A549 (cell line): ENCODE measurements around the gene RENBP. TPM values are rescaled to one million over a fixed set of nuclear protein-coding genes. Genes with fewer than 3 reads are reported as not detected.

ENCODE experiments used
- ATAC-seq, 2 experiments: fragments of 200-7000 bp in 1 of 2; fragments of >200 bp in 1 of 2; cut with Nextera tagmentation in 1 of 2; cut with Tn5 transposase in 1 of 2; 3 replicates each; pipeline versions ENCODE4 v1.8.0 to v1.9.1; 2018 to 2020; ENCODE audit warnings: mild to moderate bottlenecking in 1 of 2, moderate library complexity in 1 of 2
- CTCF ChIA-PET: fragments of 300-600 bp; sonication (Branson Sonifier 250); formaldehyde crosslinking; extraction: SDS; loops from one replicate; lab custom pipeline; 2021; ENCODE audit warnings: antibody characterized with exemption, inconsistent platforms; lab: Yijun Ruan, JAX
- POLR2A ChIA-PET: fragments of 350-600 bp; formaldehyde crosslinking; extraction: SDS; loops from one replicate; lab custom pipeline; 2021; ENCODE audit warnings: antibody characterized with exemption, inconsistent platforms; lab: Yijun Ruan, JAX
- DNase-seq, 2 experiments: peaks; one replicate each; pipeline versions ENCODE4 v3.0.0 to v3.0.0-alpha.2; 2011 to 2016; ENCODE audit warnings: low read depth in 1 of 2, low spot score in 1 of 2
- FAIRE-seq: peaks from 2 replicates; lab custom pipeline; 2011; peaks lifted over from hg19 to GRCh38; lab: Jason Lieb, UNC
- H3K27ac ChIP-seq, 2 experiments: fragments of >200 bp; sonication (Bioruptor Twin); formaldehyde crosslinking; 3 replicates each; pipeline ENCODE4 v1.5.1; 2016 to 2017
- H3K4me1 ChIP-seq: fragments of >200 bp; sonication (Bioruptor Twin); formaldehyde crosslinking; 3 replicates; pipeline ENCODE4 v1.6.1; 2016
- H3K4me2 ChIP-seq: fragments of >200 bp; sonication (Bioruptor Twin); formaldehyde crosslinking; 3 replicates; pipeline ENCODE4 v1.6.1; 2016
- H3K4me3 ChIP-seq: fragments of >200 bp; sonication (Bioruptor Twin); formaldehyde crosslinking; 3 replicates; pipeline ENCODE4 v1.5.1; 2016
- H3K9me3 ChIP-seq: fragments of >200 bp; sonication (Bioruptor Twin); formaldehyde crosslinking; 3 replicates; pipeline ENCODE4 v1.6.1; 2016
- ATOH8 ChIP-seq: fragments of 250-450 bp; sonication (Bioruptor Pico); IDR thresholded peaks from 2 replicates; pipeline ENCODE4 v1.5.0; 2020; ENCODE audit warnings: low read depth, mild to moderate bottlenecking, moderate library complexity
- CBX2 ChIP-seq: fragments of 200-600 bp; sonication (generic); IDR thresholded peaks from 2 replicates; pipeline ENCODE4 v1.6.1; 2016; ENCODE audit warnings: low read depth, mild to moderate bottlenecking, borderline replicate concordance
- CBX8 ChIP-seq: fragments of 200-600 bp; sonication (generic); IDR thresholded peaks from 2 replicates; pipeline ENCODE4 v1.6.1; 2016
- CHD4 ChIP-seq: fragments of 200-600 bp; sonication (generic); IDR thresholded peaks from 2 replicates; pipeline ENCODE4 v1.6.1; 2016; ENCODE audit warnings: antibody characterized with exemption, mild to moderate bottlenecking, borderline replicate concordance
- E2F6 ChIP-seq: IDR thresholded peaks from 2 replicates; pipeline ENCODE4 v1.6.1; 2012; ENCODE audit warnings: low read depth, borderline replicate concordance
- HDAC2 ChIP-seq: fragments of 200-600 bp; sonication (generic); IDR thresholded peaks from 2 replicates; pipeline ENCODE4 v1.6.1; 2016
- HEYL ChIP-seq: fragments of 250-450 bp; sonication (Bioruptor Pico); IDR thresholded peaks from 2 replicates; pipeline ENCODE4 v1.8.0; 2021; ENCODE audit warnings: mild to moderate bottlenecking, moderate library complexity
- HOXB13 ChIP-seq: fragments of 250-450 bp; sonication (Bioruptor Pico); IDR thresholded peaks from 2 replicates; pipeline ENCODE4 v1.5.0; 2020; ENCODE audit warnings: low read depth, mild to moderate bottlenecking, moderate library complexity
- MYC ChIP-seq: IDR thresholded peaks from 2 replicates; pipeline ENCODE4 v1.6.1; 2012; ENCODE audit warnings: mild to moderate bottlenecking, inconsistent platforms, low read length, improper control_type of control experiment, borderline replicate concordance
- PHF8 ChIP-seq: fragments of 200-600 bp; sonication (generic); IDR thresholded peaks from 2 replicates; pipeline ENCODE4 v1.6.1; 2016; ENCODE audit warnings: low read depth, mild to moderate bottlenecking, antibody characterized with exemption, moderate library complexity, borderline replicate concordance
- POLR2A ChIP-seq: IDR thresholded peaks from 2 replicates; pipeline ENCODE4 v1.6.1; 2012; ENCODE audit warnings: mild to moderate bottlenecking, low read length
- POLR2AphosphoS2 ChIP-seq: conservative IDR thresholded peaks from 2 replicates; pipeline ENCODE4 v1.6.1; 2012; ENCODE audit warnings: low read length, improper control_type of control experiment, inconsistent platforms
- RAD21 ChIP-seq, 2 experiments: fragments of >200 bp in 1 of 2; sonication (Bioruptor Twin) in 1 of 2; formaldehyde crosslinking in 1 of 2; IDR thresholded peaks in 1 of 2; conservative IDR thresholded peaks in 1 of 2; 2 replicates in 1 of 2; 3 replicates in 1 of 2; pipeline ENCODE4 v1.6.1; 2012 to 2018; ENCODE audit warnings: inconsistent platforms in 1 of 2
- RARB ChIP-seq: fragments of 250-450 bp; sonication (Bioruptor Pico); IDR thresholded peaks from 2 replicates; pipeline ENCODE4 v1.8.0; 2021; ENCODE audit warnings: mild to moderate bottlenecking, moderate library complexity
- RFX5 ChIP-seq: fragments of 450-650 bp; IDR thresholded peaks from 2 replicates; pipeline ENCODE4 v1.7.1; 2014; ENCODE audit warnings: antibody characterized with exemption, mild to moderate bottlenecking, moderate library complexity
- SMC3 ChIP-seq: fragments of >200 bp; sonication (Bioruptor Twin); formaldehyde crosslinking; IDR thresholded peaks from 3 replicates; pipeline ENCODE4 v1.6.1; 2018; ENCODE audit warnings: inconsistent platforms
- TFCP2L1 ChIP-seq: fragments of 250-450 bp; sonication (Bioruptor Pico); IDR thresholded peaks from 2 replicates; pipeline ENCODE4 v1.5.0; 2021; ENCODE audit warnings: mild to moderate bottlenecking
- TP53 ChIP-seq: fragments of 250-450 bp; sonication (Bioruptor Pico); IDR thresholded peaks from 2 replicates; pipeline ENCODE4 v1.5.0; 2021; ENCODE audit warnings: mild to moderate bottlenecking, moderate library complexity
- ZC3H11A ChIP-seq: fragments of 450-650 bp; IDR thresholded peaks from 2 replicates; pipeline ENCODE4 v1.6.1; 2014; ENCODE audit warnings: antibody characterized with exemption, mild to moderate bottlenecking
- WGBS: methylation state at CpG from one replicate; pipeline ENCODE4 v1.1.6; 2017; ENCODE audit errors: missing lambda C conversion rate; 5-methylcytosine and 5-hydroxymethylcytosine counted together
- polyA plus RNA-seq, 4 experiments: library from polyadenylated mRNA; depleted of rRNA in 3 of 4; stranded (reverse); fragments of >200 nt; fragmentation: RNase III in 1 of 4; extraction: RNeasy Plus Mini Kit Qiagen cat#74134 plus additional on column Dnase treatment in 1 of 4; gene quantifications; 2 replicates in 3 of 4; 3 replicates in 1 of 4; pipeline ENCODE4 v1.2.3, GENCODE V29; 2011 to 2017

The RENBP gene
- polyA plus RNA-seq, 2 of the 4 experiments (the other 2 are of a cell fraction), result not detected

- Histone ChIP-seq H3K4me3 (no peak overlapping the region), H3K4me1 (peaks cover 1% of the 10 kb centered on the region), H3K9me3 (no peaks in the 10 kb centered on the region), H3K4me2 (no peak overlapping the region), H3K27ac (no peak overlapping the region)
- WGBS, result 80% methylated on average over 10 of the region's 40 CpGs
- FAIRE-seq, result no peak
- CTCF ChIA-PET, result interaction anchor here (0.8 to 25.1 kb wide), 9 partner anchors 7 to 382 kb away, joined by 3 to 363 read pairs (median 4); partner anchors contain the start of genes NAA10 and RENBP
- POLR2A ChIA-PET, result no interaction called here
- no peak for ATAC-seq
- TF ChIP-seq CBX2 (no peak), RFX5 (no peak), CBX8 (no peak), MYC (no peak), CHD4 (no peak), HEYL (CRISPR knock-in tag) (no peak), TFCP2L1 (CRISPR knock-in tag) (no peak)
- no peak for DNase-seq
Observed at GRCh38 chrX:153921511-153922446, 22.7 kb downstream of the RENBP start.

GRCh38 chrX:153921070-153921469, 23.4 kb downstream of the RENBP start:
- no CpG with 5 or more reads among the region's 16 CpGs for WGBS
- TF ChIP-seq CBX8, result no peak
- TF ChIP-seq SMC3, result no peak
- TF ChIP-seq HDAC2, result no peak
- no peak for TF ChIP-seq PHF8
- no peak for TF ChIP-seq RAD21 (conservative IDR thresholded peaks at IDR 0.05 in 1 of 2, IDR thresholded peaks at IDR 0.05 in 1 of 2)
- no peak for TF ChIP-seq POLR2A
- TF ChIP-seq HOXB13 (CRISPR knock-in tag), result no peak
- TF ChIP-seq RFX5, result no peak
- TF ChIP-seq TP53 (CRISPR knock-in tag), result no peak
- no peak for TF ChIP-seq ATOH8
- no peak for TF ChIP-seq E2F6
- TF ChIP-seq RARB (CRISPR knock-in tag), result no peak
- TF ChIP-seq, all 56 proteins: peak for 0
- Histone ChIP-seq H3K4me3 (no peak overlapping the region), H3K9me3 (no peaks in the 10 kb centered on the region), H3K27ac (no peak overlapping the region), H3K4me1 (no peaks in the 10 kb centered on the region), H3K4me2 (no peak overlapping the region)
- ChIA-PET POLR2A (no interaction called here), CTCF (interaction anchor here (0.7 to 25.1 kb wide), 5 partner anchors 8 to 158 kb away, joined by 3 to 363 read pairs (median 26); partner anchors contain the start of genes NAA10 and RENBP)
- DNase-seq (no peak), ATAC-seq (no peak), FAIRE-seq (no peak)

GRCh38 chrX:153920546-153920945, 23.9 kb downstream of the RENBP start:
- no peak for TF ChIP-seq ZC3H11A
- no peak for TF ChIP-seq POLR2AphosphoS2
- TF ChIP-seq, all 56 proteins: peak for 0
- Histone ChIP-seq H3K4me3 (no peak overlapping the region), H3K4me2 (no peak overlapping the region), H3K27ac (no peak overlapping the region), H3K9me3 (no peaks in the 10 kb centered on the region), H3K4me1 (no peaks in the 10 kb centered on the region)
- 70% methylated on average over 11 of the region's 14 CpGs for WGBS
- no peak for ATAC-seq
- no peak for DNase-seq
- ChIA-PET CTCF (interaction anchor here (0.7 to 25.1 kb wide), 4 partner anchors 9 to 157 kb away, joined by 3 to 363 read pairs (median 30); partner anchors contain the start of gene RENBP), POLR2A (no interaction called here)
- no peak for FAIRE-seq
